ENCODE results near the gene DIRAS2.

- TF ChIP-seq POLR2A (IDR thresholded peaks at IDR 0.05; ENCODE audit: low read depth, low read length): no peak
- TF ChIP-seq POLR2AphosphoS5 (IDR thresholded peaks at IDR 0.05; ENCODE audit: low read depth, low read length): no peak
- TF ChIP-seq TAF1 (IDR thresholded peaks at IDR 0.05; ENCODE audit: low read depth, low read length): no peak
- no peak for TF ChIP-seq SPI1 (IDR thresholded peaks at IDR 0.05; ENCODE audit: low read depth, low read length)
- TF ChIP-seq PAX5 (IDR thresholded peaks at IDR 0.05; ENCODE audit: insufficient read depth, low read length, severe bottlenecking): no peak
These were observed 37.9 kb upstream of the DIRAS2 start for GRCh38 chr9:90680534-90680933.

All from GM12891 (cell line).